Stimulated activated CD8-positive, alpha-beta memory T cell treated with anti-CD3 and anti-CD28 coated beads, Interleukin-7, amount 100 ng/mL, for 24 hours (primary cell): Measurements from ENCODE around the gene FLRT1.

ENCODE experiments used
- DNase-seq: peaks from one replicate; pipeline ENCODE4 v3.0.0-alpha.2; 2020; ENCODE audit warnings: low read depth

The FLRT1 gene

GRCh38 chr11:64067230-64067993 lies 31.7 kb downstream of the FLRT1 start:
- no peak for DNase-seq

- DNase-seq: no peak
Observed at GRCh38 chr11:64068705-64069400, 33.1 kb downstream of the FLRT1 start.

GRCh38 chr11:64069401-64070313 lies 33.9 kb downstream of the FLRT1 start:
- no peak for DNase-seq

GRCh38 chr11:64070314-64070681 lies 34.6 kb downstream of the FLRT1 start:
- DNase-seq: no peak

- DNase-seq: no peak
Observed at GRCh38 chr11:64071849-64072248, 36.1 kb downstream of the FLRT1 start.

- DNase-seq: no peak
Observed at GRCh38 chr11:64072403-64072802, 36.7 kb downstream of the FLRT1 start.

GRCh38 chr11:64072871-64073270 lies 37.1 kb downstream of the FLRT1 start:
- DNase-seq: no peak

GRCh38 chr11:64073542-64073941 lies 37.8 kb downstream of the FLRT1 start:
- no peak for DNase-seq

GRCh38 chr11:64074239-64074638 lies 38.5 kb downstream of the FLRT1 start:
- DNase-seq: no peak

- no peak for DNase-seq
Observed at GRCh38 chr11:64076758-64077157, 41.0 kb downstream of the FLRT1 start.

- DNase-seq: no peak
Observed at GRCh38 chr11:64077607-64078006, 41.9 kb downstream of the FLRT1 start.

- no peak for DNase-seq
Observed at GRCh38 chr11:64078284-64078683, 42.6 kb downstream of the FLRT1 start.

- DNase-seq: no peak
Observed at GRCh38 chr11:64078905-64079304, 43.2 kb downstream of the FLRT1 start.

- no peak for DNase-seq
Observed at GRCh38 chr11:64080390-64080789, 44.7 kb downstream of the FLRT1 start.

- no peak for DNase-seq
Observed at GRCh38 chr11:64081745-64082442, 46.2 kb downstream of the FLRT1 start.

GRCh38 chr11:64083398-64084080 lies 47.8 kb downstream of the FLRT1 start:
- DNase-seq: no peak

- DNase-seq: no peak
Observed at GRCh38 chr11:64084146-64084950, 48.6 kb downstream of the FLRT1 start.

- no peak for DNase-seq
Observed at GRCh38 chr11:64084951-64085710, 49.4 kb downstream of the FLRT1 start.
